ENCODE results near the gene TMEM26.

TMEM26 gene

GRCh38 chr10:61455656-61456055 lies 2.5 kb upstream of the TMEM26 start:
- H3K36me3 ChIP-seq, result no peaks in the 10 kb centered on the region
- TF ChIP-seq CTCF (IDR thresholded peaks at IDR 0.05; ENCODE audit: low read depth, low read length), result no peak
- DNase-seq, result no peak
- H3K27me3 ChIP-seq (ENCODE audit: insufficient read depth, low read depth, severe bottlenecking), result no peaks in the 10 kb centered on the region
- H3K9me3 ChIP-seq (ENCODE audit: severe bottlenecking), result no peaks in the 10 kb centered on the region
- H3K4me3 ChIP-seq (ENCODE audit: low read depth, low read length), result no peak overlapping the region
- H3K27ac ChIP-seq, result no peak overlapping the region

- DNase-seq, result no peak
- no peak overlapping the region for H3K27ac ChIP-seq
- H3K27me3 ChIP-seq (ENCODE audit: insufficient read depth, low read depth, severe bottlenecking), result no peaks in the 10 kb centered on the region
- TF ChIP-seq CTCF (IDR thresholded peaks at IDR 0.05; ENCODE audit: low read depth, low read length), result no peak
- H3K36me3 ChIP-seq, result no peaks in the 10 kb centered on the region
- H3K4me3 ChIP-seq (ENCODE audit: low read depth, low read length), result no peak overlapping the region
- no peaks in the 10 kb centered on the region for H3K9me3 ChIP-seq (ENCODE audit: severe bottlenecking)
Measured at GRCh38 chr10:61454541-61454940, 1.4 kb upstream of the TMEM26 start.

- Histone ChIP-seq H3K27me3 (ENCODE audit: insufficient read depth, low read depth, severe bottlenecking) (no peaks in the 10 kb centered on the region), H3K4me3 (ENCODE audit: low read depth, low read length) (peak overlapping the region; percentile 47)
- TF ChIP-seq CTCF (IDR thresholded peaks at IDR 0.05; ENCODE audit: low read depth, low read length), result no peak
Measured at GRCh38 chr10:61452151-61452651, 980 bp downstream of the TMEM26 start.

GRCh38 chr10:61451357-61451756 lies 1.8 kb downstream of the TMEM26 start:
- Histone ChIP-seq H3K27me3 (ENCODE audit: insufficient read depth, low read depth, severe bottlenecking) (no peaks in the 10 kb centered on the region), H3K4me3 (ENCODE audit: low read depth, low read length) (no peak overlapping the region), H3K9me3 (ENCODE audit: severe bottlenecking) (no peaks in the 10 kb centered on the region), H3K27ac (no peak overlapping the region), H3K36me3 (no peaks in the 10 kb centered on the region)
- DNase-seq, result no peak
- no peak for TF ChIP-seq CTCF (IDR thresholded peaks at IDR 0.05; ENCODE audit: low read depth, low read length)

More at GRCh38 chr10:61452151-61452651, 980 bp downstream of the TMEM26 start:
- Histone ChIP-seq H3K36me3 (no peaks in the 10 kb centered on the region), H3K9me3 (ENCODE audit: severe bottlenecking) (no peaks in the 10 kb centered on the region), H3K27ac (no peak overlapping the region)
- DNase-seq, result no peak

- Histone ChIP-seq H3K36me3 (no peaks in the 10 kb centered on the region), H3K9me3 (ENCODE audit: severe bottlenecking) (no peaks in the 10 kb centered on the region), H3K4me3 (ENCODE audit: low read depth, low read length) (no peak overlapping the region), H3K27me3 (ENCODE audit: insufficient read depth, low read depth, severe bottlenecking) (no peaks in the 10 kb centered on the region), H3K27ac (no peak overlapping the region)
- no peak for DNase-seq
- no peak for TF ChIP-seq CTCF (IDR thresholded peaks at IDR 0.05; ENCODE audit: low read depth, low read length)
Measured at GRCh38 chr10:61448841-61449600, 4.2 kb downstream of the TMEM26 start.
